SK-N-SH (cell line): Measurements from ENCODE around the gene NPAS3. TPM values are rescaled to one million over a fixed set of nuclear protein-coding genes. Genes with fewer than 3 reads are reported as not detected.

ENCODE experiments used
- CTCF ChIA-PET: fragments of 300-600, 350-600 bp; formaldehyde crosslinking; extraction: SDS; loops from one replicate; lab custom pipeline; 2021; lab: Yijun Ruan, JAX
- POLR2A ChIA-PET: fragments of 350-600 bp; sonication (Branson Sonifier 250); formaldehyde crosslinking; extraction: SDS; loops from one replicate; lab custom pipeline; 2020; ENCODE audit warnings: antibody characterized with exemption, inconsistent platforms; lab: Yijun Ruan, JAX
- DNase-seq: peaks from one replicate; pipeline ENCODE4 v3.0.0; 2012
- H2AFZ ChIP-seq: fragments of 200-600 bp; sonication (generic); 2 replicates; pipeline ENCODE4 v1.8.1; 2016; ENCODE audit warnings: antibody characterized with exemption, mild to moderate bottlenecking, low read depth
- H3F3A ChIP-seq: fragments of 200-600 bp; sonication (generic); replicated peaks from 2 replicates; pipeline ENCODE3; 2016; ENCODE audit warnings: antibody characterized with exemption, mild to moderate bottlenecking; ENCODE audit not compliant: insufficient read depth
- H3K27ac ChIP-seq, 2 experiments: fragments of 200-500 bp in 1 of 2; fragments of 200-600 bp in 1 of 2; sonication (Bioruptor generic) in 1 of 2; sonication (generic), shearing (Covaris generic) in 1 of 2; 2 replicates each; pipeline versions ENCODE4 v1.5.1 to v1.6.1; 2014 to 2016; ENCODE audit warnings: low read depth in 2 of 2, inconsistent platforms in 1 of 2, low read length in 1 of 2, mild to moderate bottlenecking in 1 of 2, mixed read lengths in 1 of 2
- H3K27me3 ChIP-seq: fragments of 200-600 bp; sonication (generic), shearing (Covaris generic); 2 replicates; pipeline ENCODE4 v1.6.1; 2016; ENCODE audit warnings: mixed run types; ENCODE audit not compliant: insufficient read depth
- H3K36me3 ChIP-seq, 2 experiments: fragments of 200-500 bp in 1 of 2; fragments of 200-600 bp in 1 of 2; sonication (Bioruptor generic) in 1 of 2; sonication (generic) in 1 of 2; replicated peaks in 1 of 2; 2 replicates each; pipeline versions ENCODE3 to v1.5.1; 2014 to 2016; ENCODE audit warnings: low read length in 1 of 2, mild to moderate bottlenecking in 1 of 2; ENCODE audit not compliant: insufficient read depth in 2 of 2, control insufficient read depth in 1 of 2
- H3K4me1 ChIP-seq, 2 experiments: fragments of 200-500 bp in 1 of 2; fragments of 200-600 bp in 1 of 2; sonication (Bioruptor generic) in 1 of 2; sonication (generic), shearing (Covaris generic) in 1 of 2; 2 replicates each; pipeline versions ENCODE4 v1.5.1 to v1.6.1; 2014 to 2016; ENCODE audit warnings: low read depth in 1 of 2, low read length in 1 of 2, mixed run types in 1 of 2; ENCODE audit not compliant: insufficient read depth in 2 of 2, control insufficient read depth in 1 of 2
- H3K4me2 ChIP-seq: fragments of 200-600 bp; sonication (generic), shearing (Covaris generic); 2 replicates; pipeline ENCODE4 v1.6.1; 2017; ENCODE audit warnings: mixed run types
- H3K4me3 ChIP-seq, 2 experiments: fragments of 200-500 bp in 1 of 2; fragments of 200-600 bp in 1 of 2; sonication (Bioruptor generic) in 1 of 2; sonication (generic), shearing (Covaris generic) in 1 of 2; 2 replicates each; pipeline versions ENCODE4 v1.5.1 to v1.8.1; 2014 to 2016; ENCODE audit warnings: low read depth in 2 of 2, inconsistent platforms in 1 of 2, low read length in 1 of 2, mild to moderate bottlenecking in 1 of 2, mixed read lengths in 1 of 2, moderate library complexity in 1 of 2
- H3K79me2 ChIP-seq: fragments of 200-600 bp; sonication (generic); 2 replicates; pipeline ENCODE4 v1.8.1; 2017; ENCODE audit warnings: mild to moderate bottlenecking; ENCODE audit not compliant: insufficient read depth
- H3K9ac ChIP-seq: fragments of 200-600 bp; sonication (generic); 2 replicates; pipeline ENCODE4 v1.6.1; 2017; ENCODE audit warnings: mixed run types
- H3K9me2 ChIP-seq: fragments of 200-600 bp; sonication (generic); 2 replicates; pipeline ENCODE4 v1.6.1; 2017; ENCODE audit warnings: mixed run types
- H3K9me3 ChIP-seq: fragments of 200-600 bp; sonication (generic); 2 replicates; pipeline ENCODE4 v1.6.1; 2017; ENCODE audit warnings: mixed run types, mild to moderate bottlenecking, moderate library complexity
- H4K20me1 ChIP-seq: fragments of 200-600 bp; sonication (generic); 2 replicates; pipeline ENCODE4 v1.6.1; 2017; ENCODE audit warnings: mild to moderate bottlenecking, mixed run types; ENCODE audit not compliant: insufficient read depth
- FOSL2 ChIP-seq: IDR thresholded peaks from 2 replicates; pipeline ENCODE4 v1.4.0; 2012; ENCODE audit warnings: low read depth, mild to moderate bottlenecking, moderate library complexity, borderline replicate concordance
- FOXJ3 ChIP-seq: sonication (generic); formaldehyde crosslinking; IDR thresholded peaks from 2 replicates; pipeline ENCODE4 v1.5.1; 2020; ENCODE audit warnings: mild to moderate bottlenecking, missing genetic modification reagents
- JUND ChIP-seq: IDR thresholded peaks from 2 replicates; pipeline ENCODE4 v1.4.0; 2012
- POLR2AphosphoS5 ChIP-seq: IDR thresholded peaks from 2 replicates; pipeline ENCODE4 v1.6.1; 2012; ENCODE audit warnings: low read depth, low read length
- REST ChIP-seq: IDR thresholded peaks from 2 replicates; pipeline ENCODE4 v1.6.1; 2012; ENCODE audit warnings: mild to moderate bottlenecking, low read depth, low read length, moderate library complexity
- RFX5 ChIP-seq: IDR thresholded peaks from 2 replicates; pipeline ENCODE4 v1.6.1; 2012; ENCODE audit warnings: mild to moderate bottlenecking, improper control_type of control experiment, low read length
- SIN3A ChIP-seq: IDR thresholded peaks from 2 replicates; pipeline ENCODE4 v1.6.1; 2012; ENCODE audit warnings: low read depth, mild to moderate bottlenecking, low read length, moderate library complexity, borderline replicate concordance
- TCF12 ChIP-seq: IDR thresholded peaks from 2 replicates; pipeline ENCODE4 v1.4.0; 2012
- YY1 ChIP-seq: IDR thresholded peaks from 2 replicates; pipeline ENCODE4 v1.4.0; 2012; ENCODE audit warnings: low read depth, mild to moderate bottlenecking
- WGBS: methylation state at CpG from one replicate; pipeline ENCODE4 v1.1.6; 2017; ENCODE audit warnings: low lambda C conversion rate; 5-methylcytosine and 5-hydroxymethylcytosine counted together
- polyA plus RNA-seq, 3 experiments: library from polyadenylated mRNA; depleted of rRNA; stranded (reverse); fragments of >200 nt; gene quantifications; 2 replicates each; pipeline ENCODE4 v1.2.3, GENCODE V29; 2012
- TF ChIP-seq, protein P1 (sequence below): IDR thresholded peaks from 2 replicates; pipeline ENCODE4 v1.4.0; 2012; ENCODE audit warnings: low read depth, borderline replicate concordance
- TF ChIP-seq, protein P2 (sequence below): fragments of 200-600 bp; sonication (generic); IDR thresholded peaks from 2 replicates; pipeline ENCODE4 v1.6.1; 2017; ENCODE audit warnings: antibody characterized with exemption, mild to moderate bottlenecking, moderate library complexity

Gene NPAS3
- polyA plus RNA-seq, 1 of the 3 experiments (the other 2 are of a cell fraction): 4.3 TPM

DNA sequence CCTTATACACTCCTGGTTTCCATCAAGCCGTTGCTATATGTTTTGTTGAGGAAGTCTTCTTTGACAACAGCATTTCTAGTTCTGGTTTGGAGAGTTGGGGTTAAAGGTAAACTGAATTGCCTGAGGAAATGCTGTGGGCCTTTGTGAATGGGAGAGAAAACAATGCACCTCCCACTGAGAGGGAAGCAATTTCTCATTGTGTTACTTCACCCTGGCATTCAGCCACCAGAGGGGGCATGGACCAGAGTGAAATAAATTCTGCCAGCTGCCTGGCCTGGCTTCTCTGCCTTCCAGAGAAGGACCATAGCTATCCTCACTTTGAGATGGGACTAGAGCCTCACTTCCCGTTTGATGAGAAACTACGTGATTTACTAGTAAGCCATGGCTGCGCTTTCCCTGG is 536.9 kb downstream of the NPAS3 start (continued):
- TF ChIP-seq REST (no peak), FOXJ3 (CRISPR knock-in tag) (no peak), YY1 (no peak)
- TF ChIP-seq, protein P1, sequence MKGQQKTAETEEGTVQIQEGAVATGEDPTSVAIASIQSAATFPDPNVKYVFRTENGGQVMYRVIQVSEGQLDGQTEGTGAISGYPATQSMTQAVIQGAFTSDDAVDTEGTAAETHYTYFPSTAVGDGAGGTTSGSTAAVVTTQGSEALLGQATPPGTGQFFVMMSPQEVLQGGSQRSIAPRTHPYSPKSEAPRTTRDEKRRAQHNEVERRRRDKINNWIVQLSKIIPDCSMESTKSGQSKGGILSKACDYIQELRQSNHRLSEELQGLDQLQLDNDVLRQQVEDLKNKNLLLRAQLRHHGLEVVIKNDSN: no peak

DNA sequence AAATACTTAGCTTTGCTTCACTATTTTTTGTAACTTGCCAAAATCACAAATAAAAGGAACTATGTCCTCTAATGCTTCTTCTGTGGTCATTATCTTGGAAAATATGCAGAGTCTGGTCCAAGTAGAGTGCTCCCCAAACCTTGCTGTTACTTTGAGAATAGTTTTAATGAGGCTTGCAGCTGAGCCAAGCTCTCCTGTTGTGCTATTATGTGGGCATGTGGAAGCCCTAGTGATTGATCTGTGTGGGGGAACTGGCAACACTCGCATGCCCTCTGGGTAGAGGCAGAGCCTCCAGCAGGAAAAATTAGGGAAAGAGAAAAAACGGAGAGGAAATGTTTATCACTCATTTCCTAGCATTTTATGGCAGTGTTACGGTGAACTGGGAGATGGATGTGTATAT is 539.1 kb downstream of the NPAS3 start:
- Histone ChIP-seq H3K4me2 (no peak overlapping the region), H3K4me1 (peaks cover 19 to 20% of the 10 kb centered on the region in 2 experiments; a peak in 3 of 4 replicates), H2AFZ (no peak overlapping the region), H3K27ac (no peak overlapping the region), H3K9me3 (no peaks in the 10 kb centered on the region), H3K79me2 (no peaks in the 10 kb centered on the region), H3K9ac (no peak overlapping the region), H3K27me3 (no peaks in the 10 kb centered on the region), H3K9me2 (no peaks in the 10 kb centered on the region), H3F3A (no peaks in the 10 kb centered on the region), H3K4me3 (no peak overlapping the region), H4K20me1 (no peaks in the 10 kb centered on the region), H3K36me3 (no peaks in the 10 kb centered on the region)
- no peak for TF ChIP-seq SIN3A
- no peak for TF ChIP-seq TCF12
- TF ChIP-seq POLR2AphosphoS5: no peak
- no peak for TF ChIP-seq JUND
- TF ChIP-seq RFX5: no peak
- TF ChIP-seq, protein P2, sequence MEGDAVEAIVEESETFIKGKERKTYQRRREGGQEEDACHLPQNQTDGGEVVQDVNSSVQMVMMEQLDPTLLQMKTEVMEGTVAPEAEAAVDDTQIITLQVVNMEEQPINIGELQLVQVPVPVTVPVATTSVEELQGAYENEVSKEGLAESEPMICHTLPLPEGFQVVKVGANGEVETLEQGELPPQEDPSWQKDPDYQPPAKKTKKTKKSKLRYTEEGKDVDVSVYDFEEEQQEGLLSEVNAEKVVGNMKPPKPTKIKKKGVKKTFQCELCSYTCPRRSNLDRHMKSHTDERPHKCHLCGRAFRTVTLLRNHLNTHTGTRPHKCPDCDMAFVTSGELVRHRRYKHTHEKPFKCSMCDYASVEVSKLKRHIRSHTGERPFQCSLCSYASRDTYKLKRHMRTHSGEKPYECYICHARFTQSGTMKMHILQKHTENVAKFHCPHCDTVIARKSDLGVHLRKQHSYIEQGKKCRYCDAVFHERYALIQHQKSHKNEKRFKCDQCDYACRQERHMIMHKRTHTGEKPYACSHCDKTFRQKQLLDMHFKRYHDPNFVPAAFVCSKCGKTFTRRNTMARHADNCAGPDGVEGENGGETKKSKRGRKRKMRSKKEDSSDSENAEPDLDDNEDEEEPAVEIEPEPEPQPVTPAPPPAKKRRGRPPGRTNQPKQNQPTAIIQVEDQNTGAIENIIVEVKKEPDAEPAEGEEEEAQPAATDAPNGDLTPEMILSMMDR: no peak
- no peak for TF ChIP-seq FOSL2
- 57% methylated on average over 3 of the region's 3 CpGs for WGBS
- DNase-seq: no peak
- ChIA-PET CTCF (interaction anchor here (1.0 to 10.4 kb wide), 3 partner anchors 15 to 620 kb away, joined by 4 to 143 read pairs (median 4); no protein-coding TSS in a partner anchor), POLR2A (no interaction called here)
